ENCODE data around the gene TPRN. TPM values are rescaled to one million over a fixed set of nuclear protein-coding genes. Genes with fewer than 3 reads are reported as not detected.

The TPRN gene
- total and polyA plus RNA-seq, 2 experiments from 2014 or later: 6.4 to 29.2 TPM

- no peaks in the 10 kb centered on the region for H3K36me3 ChIP-seq (ENCODE audit: insufficient read depth)
Measured at GRCh38 chr9:137188490-137189296, 11.8 kb downstream of the TPRN start, which contains the start of the genes ANAPC2 and SSNA1. TSS of gene ANAPC2 (minus strand) at chr9:137188560. CDS start at chr9:137188532, 28 bp downstream. TSS of gene SSNA1 (plus strand) at chr9:137188676. CDS start at chr9:137188727, 51 bp downstream.

More at GRCh38 chr9:137188490-137189296, 11.8 kb downstream of the TPRN start, which contains the start of the genes ANAPC2 and SSNA1:
- Histone ChIP-seq H3K79me2 (replicated peaks; ENCODE audit: insufficient read depth) (peaks cover 25% of the 10 kb centered on the region), H3K9me2 (ENCODE audit: insufficient read depth) (no peaks in the 10 kb centered on the region), H3K4me1 (ENCODE audit: insufficient read depth) (peaks cover 13% of the 10 kb centered on the region), H4K20me1 (replicated peaks; ENCODE audit: insufficient read depth) (peaks cover 5% of the 10 kb centered on the region; the same call in 1 of the 2 replicates), H2AFZ (peak within 1 kb of the TSS; percentile 91; the same call in 1 of the 2 replicates), H3K4me2 (peak within 1 kb of the TSS; percentile 93), H3F3A (replicated peaks; ENCODE audit: low read depth) (0 out of 2 replicates have a peak, but pooled peaks cover 4% of the 10 kb centered on the region), H3K4me3 (peak within 1 kb of the TSS; percentile 94), H3K27me3 (ENCODE audit: insufficient read depth) (no peaks in the 10 kb centered on the region), H3K27ac (ENCODE audit: low read depth) (peak within 1 kb of the TSS; percentile 81; the same call in 1 of the 2 replicates)
- Mint-ChIP-seq H3K36me3 (ENCODE audit: low read depth) (peaks cover 14% of the 10 kb centered on the region), H3K4me3 (peak within 1 kb of the TSS; percentile 91), H3K27me3 (ENCODE audit: insufficient read depth, low read depth, poor library complexity) (peaks cover 13% of the 10 kb centered on the region), H3K27ac (peak within 1 kb of the TSS; percentile 95), H3K9me3 (no peaks in the 10 kb centered on the region), H3K4me1 (peaks cover 9% of the 10 kb centered on the region)
- TF ChIP-seq STAT1 (IDR thresholded peaks at IDR 0.05; ENCODE audit: unreplicated experiment) (no peak), POLR2AphosphoS5 (IDR thresholded peaks at IDR 0.05; ENCODE audit: low read depth) (peak; percentile 94), JUNB (IDR thresholded peaks at IDR 0.05; ENCODE audit: unreplicated experiment) (no peak), ZNF114 (CRISPR knock-in tag; IDR thresholded peaks at IDR 0.05) (no peak), CREB1 (CRISPR knock-in tag; IDR thresholded peaks at IDR 0.05; ENCODE audit: low read depth) (peak; percentile 100), ZNF331 (CRISPR knock-in tag; IDR thresholded peaks at IDR 0.05; ENCODE audit: low read depth) (no peak), NANOG (IDR thresholded peaks at IDR 0.05; ENCODE audit: borderline replicate concordance) (no peak), ETS1 (IDR thresholded peaks at IDR 0.05) (peak; percentile 90), EZH2 (IDR thresholded peaks at IDR 0.05; ENCODE audit: low read depth, unreplicated experiment) (no peak), CTCF (conservative IDR thresholded peaks at IDR 0.05; ENCODE audit: low read depth in 2 of 2) (peak in 1 of 2 experiments; percentile 56), REST (IDR thresholded peaks at IDR 0.05; ENCODE audit: unreplicated experiment) (peak; percentile 3), ZNF462 (CRISPR knock-in tag; IDR thresholded peaks at IDR 0.05) (no peak), EZH2phosphoT487 (IDR thresholded peaks at IDR 0.05; ENCODE audit: unreplicated experiment) (no peak)
- ATAC-seq (peak; percentile 85), DNase-seq (ENCODE audit: low spot score) (peak; percentile 90)

Data from GM23338 (cell line).